Left renal cortex interstitium (tissue), 4 donors: ENCODE data around the gene PRSS48. TPM values are rescaled to one million over a fixed set of nuclear protein-coding genes. Genes with fewer than 3 reads are reported as not detected.
"Not testable (repeated sequence)": the region's sequence is repeated elsewhere in the genome, so short reads cannot be mapped to it uniquely, and the experiment has no call there.

ENCODE experiments used
- DNase-seq, 4 donors: peaks; one replicate each; pipeline ENCODE4 v3.0.0-alpha.2; 2013; ENCODE audit warnings: low read depth in 4 of 4, low spot score in 2 of 4, missing footprints in 1 of 4
- polyA plus RNA-seq, 4 donors: library from polyadenylated mRNA; unstranded; fragments of 120-200 nt; gene quantifications; one replicate each; pipeline ENCODE4 v1.2.1, GENCODE V29; 2013; ENCODE audit not compliant: insufficient read length in 4 of 4

The PRSS48 gene
- polyA plus RNA-seq = not detected

- peak; percentile 3 to 38 (median 12) for DNase-seq
Measured at GRCh38 chr4:151276787-151277562, at the start of gene PRSS48. PRSS48 (plus strand) TSS chr4:151277161; CDS start chr4:151277173, 12 bp downstream.

GRCh38 chr4:151227172-151227571 is 49.8 kb upstream of the PRSS48 start:
- DNase-seq = no peak

DNA sequence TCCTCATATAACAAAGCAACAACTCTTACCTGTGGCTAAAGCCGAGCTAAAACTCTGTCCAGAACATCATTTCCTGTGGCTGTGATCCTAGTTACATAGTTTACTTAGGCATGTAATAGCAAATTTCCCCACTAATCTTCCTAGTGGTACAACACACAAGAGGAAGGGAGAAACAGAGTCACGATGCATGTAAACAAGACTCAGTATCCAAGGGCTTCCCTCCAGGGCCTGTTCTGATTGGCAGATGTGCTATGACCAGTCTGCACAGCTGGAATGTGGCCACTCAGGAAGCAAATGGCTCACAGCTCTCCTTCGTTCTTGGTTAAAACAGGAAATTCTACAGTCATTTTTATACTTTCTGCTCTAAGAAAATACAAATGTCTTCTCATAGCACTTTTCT is 49.2 kb upstream of the PRSS48 start:
- DNase-seq = no peak

DNA sequence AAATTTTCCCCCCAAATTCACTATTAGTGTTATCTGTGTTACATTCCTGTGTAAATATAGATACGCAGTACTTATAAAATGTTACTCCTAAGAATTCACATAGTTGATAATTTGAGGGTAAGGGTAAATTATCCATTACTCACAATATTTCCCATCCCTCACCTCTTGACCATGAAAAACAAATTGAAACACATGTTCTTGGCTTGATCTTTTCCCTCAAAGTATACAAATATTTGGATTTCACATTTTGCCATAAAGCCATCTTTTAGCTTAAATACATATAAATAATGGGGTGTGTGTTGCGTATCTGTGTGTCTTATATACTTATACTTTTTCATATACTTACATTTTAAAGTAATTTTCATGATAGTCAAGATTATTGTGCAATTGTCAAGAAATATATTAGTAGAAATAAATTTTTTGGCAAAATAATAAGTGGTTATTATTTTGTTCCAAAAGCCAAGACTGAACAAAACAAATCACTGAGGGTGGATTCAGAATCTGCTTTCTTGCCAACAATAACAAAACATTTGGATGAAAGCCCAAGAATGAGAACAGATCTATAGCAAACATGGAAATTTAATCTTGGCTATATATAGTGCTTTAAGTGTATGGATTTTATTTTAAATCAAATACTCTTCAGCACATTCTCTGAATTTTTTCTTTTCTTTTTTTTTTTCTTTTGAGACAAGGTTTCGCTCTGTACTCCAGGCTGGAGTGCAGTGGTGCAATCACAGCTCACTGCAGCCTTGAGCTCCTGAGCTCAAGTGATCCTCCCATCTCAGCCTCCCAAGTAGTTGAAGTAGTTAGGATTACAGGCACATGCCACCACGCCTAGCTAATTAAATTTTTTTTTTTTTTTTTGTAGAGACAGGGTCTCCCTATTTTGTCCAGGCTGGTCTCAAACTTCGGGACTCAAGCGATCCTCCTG is 48.5 kb upstream of the PRSS48 start:
- peak in 2 of 4 donors; percentile 37 to 53 for DNase-seq

DNA sequence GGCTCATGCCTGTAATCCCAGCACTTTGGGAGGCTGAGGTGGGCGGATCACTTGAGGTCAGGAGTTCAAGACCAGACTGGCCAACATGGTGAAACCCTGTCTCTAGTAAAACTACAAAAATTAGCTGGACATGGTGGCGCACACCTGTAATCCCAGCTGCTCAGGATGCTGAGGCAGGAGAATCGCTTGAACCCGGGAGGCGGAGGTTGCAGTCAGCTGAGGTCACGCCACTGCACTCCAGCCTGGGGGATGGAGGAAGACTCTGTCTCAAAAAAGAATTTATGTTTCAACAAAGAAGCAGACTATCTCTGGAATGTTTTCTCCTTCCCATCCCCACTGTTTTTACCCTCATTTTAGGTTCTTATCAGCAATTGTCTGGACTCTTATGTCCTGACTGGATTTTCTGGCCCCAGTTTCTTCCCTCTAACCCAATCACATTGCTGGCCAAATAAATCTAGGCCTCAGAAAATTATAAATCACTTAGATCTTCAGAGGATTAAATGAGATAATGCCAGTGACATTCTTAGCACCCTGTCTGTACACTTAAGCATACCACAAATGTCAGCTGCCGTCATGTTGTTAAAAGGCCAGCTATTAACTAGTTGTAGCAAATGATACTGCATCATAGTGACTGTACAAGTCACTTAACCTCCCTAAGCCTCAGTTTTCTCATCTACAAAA is 44.9 kb upstream of the PRSS48 start:
- no peak for DNase-seq

DNA sequence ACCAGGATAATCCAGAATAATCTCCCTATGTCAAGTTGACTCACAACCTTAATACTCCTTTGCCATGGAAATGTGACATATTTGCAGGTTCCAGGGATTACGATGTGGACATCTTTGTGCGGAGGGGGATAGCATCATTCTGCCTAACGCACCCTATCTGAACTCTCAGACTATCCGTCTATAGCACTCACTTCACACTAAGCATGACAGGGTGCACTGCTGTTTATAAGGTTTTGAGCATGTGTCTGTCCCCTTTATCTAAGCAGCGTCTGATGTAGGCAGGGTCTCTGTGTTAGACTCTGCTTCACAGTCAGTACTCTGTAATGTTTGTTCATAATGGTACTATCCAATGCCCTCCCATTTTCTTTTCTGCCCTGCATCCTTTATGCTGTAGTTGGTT is 43.4 kb upstream of the PRSS48 start:
- DNase-seq = no peak

DNA sequence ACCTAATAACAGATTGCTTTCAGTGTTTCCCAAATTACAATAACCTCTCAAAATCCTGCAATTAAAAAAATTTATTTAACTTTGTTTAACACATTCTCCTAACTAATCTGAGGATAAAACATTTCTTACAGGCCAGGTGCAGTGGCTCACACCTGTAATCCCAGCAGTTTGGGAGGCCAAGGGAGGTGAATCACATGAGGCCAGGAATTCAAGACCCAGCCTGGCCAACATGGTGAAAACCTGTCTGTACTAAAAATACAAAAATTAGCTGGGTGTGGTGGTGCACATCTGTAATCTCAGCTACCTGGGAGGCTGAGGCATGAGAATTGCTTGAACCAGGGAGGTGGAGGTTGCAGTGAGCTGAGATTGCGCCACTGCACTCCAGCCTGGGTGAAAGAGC is 41.6 kb upstream of the PRSS48 start:
- DNase-seq = not testable (repeated sequence)

- no peak for DNase-seq
Measured at GRCh38 chr4:151236036-151236435, 40.9 kb upstream of the PRSS48 start.

GRCh38 chr4:151238477-151238876 is 38.5 kb upstream of the PRSS48 start:
- no peak for DNase-seq

DNA sequence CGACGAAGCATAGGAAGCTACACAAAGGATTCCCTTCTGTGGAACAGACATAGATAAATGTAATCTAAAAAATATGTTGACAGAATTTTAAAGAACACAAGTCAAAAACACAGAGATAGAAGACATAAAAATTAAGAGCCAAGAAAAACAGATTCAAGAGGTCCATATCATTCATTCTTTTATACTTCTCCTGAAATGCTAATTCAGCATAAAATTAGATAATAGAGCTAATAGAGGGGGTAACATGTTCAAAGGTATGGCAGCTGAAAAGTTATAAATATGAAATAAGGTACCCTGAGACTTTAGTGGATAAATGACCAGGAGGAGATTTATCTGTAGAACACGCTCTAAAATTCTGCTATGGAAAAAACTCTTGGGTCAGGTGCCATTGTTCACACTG is 37.4 kb upstream of the PRSS48 start:
- no peak for DNase-seq

GRCh38 chr4:151242305-151242704 is 34.7 kb upstream of the PRSS48 start:
- no peak for DNase-seq

DNA sequence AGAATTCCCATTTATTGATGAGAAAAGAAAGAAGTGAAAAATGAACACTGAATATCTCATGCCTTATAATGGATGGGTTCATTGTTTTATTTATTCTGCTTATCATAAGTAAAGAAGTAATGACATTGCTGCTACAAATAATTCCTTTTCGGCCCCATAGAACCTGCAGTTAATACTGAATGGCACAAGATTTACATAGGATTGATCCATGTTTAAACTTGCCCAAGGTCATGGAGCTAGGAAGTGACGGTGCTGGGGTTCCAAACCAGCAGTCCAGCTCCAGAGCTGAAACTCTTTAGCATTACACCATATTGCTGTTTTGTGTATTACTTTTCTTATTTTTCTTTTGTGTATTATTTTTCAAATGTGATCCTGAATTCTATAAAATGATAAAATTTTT is 30.2 kb upstream of the PRSS48 start:
- no peak for DNase-seq

GRCh38 chr4:151247395-151247794 is 29.6 kb upstream of the PRSS48 start:
- no peak for DNase-seq

DNA sequence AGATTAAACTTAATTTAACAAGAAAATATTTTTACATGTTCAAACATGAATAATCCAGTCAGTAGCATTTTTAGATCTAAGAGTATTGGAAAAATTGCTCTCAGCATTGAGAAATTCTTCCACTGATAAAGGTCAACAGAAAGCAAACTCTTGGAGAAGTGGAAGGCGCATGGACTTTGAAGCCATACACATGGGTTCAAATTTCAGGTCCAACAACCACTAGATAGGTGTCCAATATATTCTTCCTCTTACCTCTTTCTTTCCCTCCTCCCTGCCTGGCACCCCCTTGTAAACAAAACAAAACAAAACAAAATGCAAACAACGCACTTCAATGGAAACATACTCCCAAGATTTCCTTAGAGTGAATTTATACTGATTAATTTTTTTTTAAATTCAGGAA is 28.4 kb upstream of the PRSS48 start:
- no peak for DNase-seq

DNA sequence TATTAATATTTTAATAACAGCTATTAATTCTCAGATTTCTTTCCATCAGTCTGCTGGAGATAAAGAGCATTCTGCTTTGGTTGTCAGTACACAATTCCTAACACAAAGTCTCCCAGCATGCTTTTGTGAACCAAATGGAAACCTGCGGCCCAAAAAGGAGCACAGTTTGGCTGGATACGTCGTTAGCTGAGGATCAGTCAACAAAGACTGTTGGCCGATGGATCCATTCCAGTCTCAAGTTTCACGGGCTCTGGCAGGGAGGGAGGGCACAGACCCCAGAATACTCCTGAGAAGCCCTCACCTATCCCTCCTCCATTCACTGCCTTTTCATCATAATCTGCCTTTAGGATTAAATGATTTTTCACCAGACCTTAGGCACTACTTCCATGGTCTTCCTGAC is 26.3 kb upstream of the PRSS48 start:
- no peak for DNase-seq

DNA sequence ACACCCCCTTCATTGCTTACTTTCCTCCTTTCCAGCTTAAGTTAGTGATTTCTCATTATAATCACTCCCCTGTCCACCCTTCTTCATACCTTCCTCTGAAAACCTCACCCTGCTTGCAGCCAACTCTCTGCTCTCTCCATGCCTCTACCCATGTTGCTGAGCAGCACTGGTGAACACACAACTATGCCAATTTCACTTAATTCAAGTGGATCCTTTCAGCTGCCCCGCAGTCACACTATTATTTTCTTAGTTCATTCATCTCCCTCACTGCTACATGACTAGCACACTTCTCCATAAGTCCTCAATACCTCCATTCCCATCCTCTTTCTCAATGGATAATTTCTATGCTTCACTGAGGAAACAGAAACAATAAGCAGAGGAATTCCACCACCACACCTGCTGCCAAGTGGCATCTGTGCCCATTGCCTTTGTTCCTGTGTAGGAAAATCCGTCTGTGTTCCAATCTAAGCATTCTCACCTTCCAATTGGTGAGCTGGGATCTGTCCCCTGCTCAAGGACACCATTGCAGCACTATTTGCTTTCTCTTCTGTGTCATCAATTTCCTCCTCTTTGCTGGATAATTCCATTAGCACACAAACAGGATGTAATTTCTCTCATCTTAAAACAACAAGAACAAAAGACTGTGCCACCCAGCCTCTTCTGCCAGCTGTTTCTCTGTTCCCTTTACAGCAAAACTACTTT is 25.2 kb upstream of the PRSS48 start:
- no peak for DNase-seq

DNA sequence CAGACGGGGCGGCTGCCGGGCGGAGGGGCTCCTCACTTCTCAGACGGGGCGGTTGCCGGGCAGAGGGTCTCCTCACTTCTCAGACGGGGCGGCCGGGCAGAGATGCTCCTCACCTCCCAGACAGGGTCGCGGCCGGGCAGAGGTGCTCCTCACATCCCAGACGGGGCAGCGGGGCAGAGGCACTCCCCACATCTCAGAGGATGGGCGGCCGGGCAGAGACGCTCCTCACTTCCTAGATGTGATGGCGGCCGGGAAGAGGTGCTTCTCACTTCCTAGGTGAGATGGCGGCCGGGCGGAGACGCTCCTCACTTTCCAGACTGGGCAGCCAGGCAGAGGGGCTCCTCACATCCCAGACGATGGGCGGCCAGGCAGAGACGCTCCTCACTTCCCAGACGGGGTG is 21.7 kb upstream of the PRSS48 start:
- DNase-seq = not testable (repeated sequence)

- not testable (repeated sequence) for DNase-seq
Measured at GRCh38 chr4:151255680-151256079, 21.3 kb upstream of the PRSS48 start.

DNA sequence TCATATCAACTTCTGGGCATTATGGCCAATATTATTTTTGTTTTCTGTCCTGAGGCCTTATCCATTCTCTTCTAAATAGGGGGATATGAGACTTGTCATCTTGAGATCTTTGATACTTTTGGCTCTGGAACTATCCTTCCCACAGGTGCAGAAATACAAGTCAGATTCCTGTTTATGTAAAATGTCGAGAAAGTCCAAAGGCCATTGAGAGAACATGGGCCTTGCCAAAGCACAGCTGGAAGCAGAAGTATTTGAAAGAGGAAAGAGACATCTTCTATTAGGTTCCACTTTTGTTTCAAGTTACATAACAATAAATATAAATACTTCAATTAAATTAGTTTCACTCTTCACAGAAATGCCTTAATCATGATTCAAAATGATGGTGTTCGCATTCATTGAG is 20.8 kb upstream of the PRSS48 start:
- no peak for DNase-seq

- DNase-seq = no peak
Measured at GRCh38 chr4:151257704-151258103, 19.3 kb upstream of the PRSS48 start.
